HFFc6 (cell line): ENCODE results near the gene CACNA1C. TPM values are rescaled to one million over a fixed set of nuclear protein-coding genes. Genes with fewer than 3 reads are reported as not detected.

ENCODE experiments used
- DNase-seq: peaks from one replicate; pipeline ENCODE4 v3.0.0-alpha.2; 2018
- H3K27ac Mint-ChIP-seq: 2 replicates; pipeline ENCODE4 v1.8.0; 2020; ENCODE audit warnings: mild to moderate bottlenecking, mixed read lengths
- H3K27me3 Mint-ChIP-seq: 2 replicates; pipeline ENCODE4 v1.8.0; 2021; ENCODE audit warnings: mild to moderate bottlenecking, moderate library complexity, mixed read lengths; ENCODE audit not compliant: insufficient read depth
- H3K36me3 Mint-ChIP-seq: 2 replicates; pipeline ENCODE4 v1.8.0; 2021; ENCODE audit warnings: low read depth, mixed read lengths
- H3K4me1 Mint-ChIP-seq: 2 replicates; pipeline ENCODE4 v1.8.0; 2020; ENCODE audit warnings: low read depth, mixed read lengths
- H3K4me3 Mint-ChIP-seq: 2 replicates; pipeline ENCODE4 v1.8.0; 2020; ENCODE audit warnings: mild to moderate bottlenecking, moderate library complexity, mixed read lengths
- H3K9me3 Mint-ChIP-seq: 2 replicates; pipeline ENCODE4 v1.8.0; 2020; ENCODE audit warnings: mild to moderate bottlenecking, mixed read lengths
- CTCF ChIP-seq: fragments of 200-600 bp; sonication (generic); IDR thresholded peaks from 2 replicates; pipeline ENCODE4 v1.5.0; 2021; ENCODE audit warnings: antibody characterized with exemption, mild to moderate bottlenecking
- total RNA-seq, 6 experiments: library from RNA; stranded (reverse); fragmentation: NEBNext Ultra II Directional; extraction: Animal tissue kit (Norgen Biotek cat#: 25700); gene quantifications; 2 replicates in 1 of 6; 3 replicates in 5 of 6; pipeline ENCODE4 v1.2.3, GENCODE V29; 2021

CACNA1C gene
- total RNA-seq, 6 experiments from 2014 or later, result 6.7 to 11.5 (median 10.6) TPM

- H3K27ac Mint-ChIP-seq, result no peak overlapping the region
- H3K9me3 Mint-ChIP-seq, result peaks cover 10% of the 10 kb centered on the region
- peaks cover 37% of the 10 kb centered on the region for H3K4me1 Mint-ChIP-seq
- DNase-seq, result no peak
- H3K36me3 Mint-ChIP-seq, result peaks cover 18% of the 10 kb centered on the region
- peaks cover 2% of the 10 kb centered on the region; the same call in 1 of the 2 replicates for H3K27me3 Mint-ChIP-seq
- TF ChIP-seq CTCF, result no peak
- no peak overlapping the region for H3K4me3 Mint-ChIP-seq
Measured at GRCh38 chr12:2171672-2172426, 119.1 kb downstream of the CACNA1C start.

GRCh38 chr12:2172491-2173214, 119.9 kb downstream of the CACNA1C start:
- Mint-ChIP-seq H3K36me3 (peaks cover 13% of the 10 kb centered on the region), H3K9me3 (peaks cover 5% of the 10 kb centered on the region; the same call in 1 of the 2 replicates), H3K4me1 (peaks cover 38% of the 10 kb centered on the region), H3K27me3 (peaks cover 2% of the 10 kb centered on the region; the same call in 1 of the 2 replicates), H3K27ac (no peak overlapping the region), H3K4me3 (no peak overlapping the region)
- DNase-seq, result no peak
- no peak for TF ChIP-seq CTCF

- Mint-ChIP-seq H3K9me3 (no peaks in the 10 kb centered on the region), H3K4me1 (peaks cover 30% of the 10 kb centered on the region), H3K4me3 (no peak overlapping the region), H3K36me3 (peaks cover 9% of the 10 kb centered on the region), H3K27me3 (peaks cover 2% of the 10 kb centered on the region; the same call in 1 of the 2 replicates), H3K27ac (no peak overlapping the region)
- no peak for TF ChIP-seq CTCF
- no peak for DNase-seq
Measured at GRCh38 chr12:2173971-2174370, 121.2 kb downstream of the CACNA1C start.

GRCh38 chr12:2177003-2177402, 124.2 kb downstream of the CACNA1C start:
- Mint-ChIP-seq H3K27ac (no peak overlapping the region), H3K4me1 (peaks cover 43% of the 10 kb centered on the region), H3K4me3 (no peak overlapping the region), H3K36me3 (peaks cover 9% of the 10 kb centered on the region), H3K9me3 (no peaks in the 10 kb centered on the region), H3K27me3 (peaks cover 2% of the 10 kb centered on the region; the same call in 1 of the 2 replicates)
- no peak for DNase-seq
- no peak for TF ChIP-seq CTCF

GRCh38 chr12:2177751-2178150, 125.0 kb downstream of the CACNA1C start:
- H3K4me3 Mint-ChIP-seq, result no peak overlapping the region
- DNase-seq, result no peak
- H3K27ac Mint-ChIP-seq, result peak overlapping the region; percentile 47; the same call in 1 of the 2 replicates
- H3K36me3 Mint-ChIP-seq, result peaks cover 9% of the 10 kb centered on the region
- peaks cover 43% of the 10 kb centered on the region for H3K4me1 Mint-ChIP-seq
- H3K27me3 Mint-ChIP-seq, result no peaks in the 10 kb centered on the region
- H3K9me3 Mint-ChIP-seq, result no peaks in the 10 kb centered on the region
- no peak for TF ChIP-seq CTCF
